Measurements from ENCODE around the gene HLTF.

Gene HLTF

DNA sequence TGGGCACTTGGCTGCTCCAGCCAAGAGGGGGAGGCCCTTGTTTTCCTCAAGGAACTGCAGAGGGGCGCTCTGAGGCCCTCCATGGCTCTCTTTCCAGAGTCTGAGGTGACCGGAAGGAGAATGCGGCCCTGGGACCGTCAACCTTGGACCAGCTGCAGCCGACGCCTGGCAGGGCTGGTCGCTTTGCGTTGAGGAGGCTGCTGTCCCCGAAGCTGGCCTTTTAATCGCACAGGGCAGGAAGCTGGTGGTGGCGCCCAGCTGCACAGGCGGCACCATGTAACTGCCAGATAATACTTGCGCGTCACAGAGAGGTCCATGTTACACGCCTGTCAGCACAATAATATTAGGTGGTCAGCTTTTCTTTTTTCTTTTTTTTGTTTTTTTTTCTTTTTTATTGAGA is 875 bp upstream of the HLTF start:
- FAIRE-seq, result no peak

- FAIRE-seq, result no peak
Observed at GRCh38 chr3:149085828-149086231, 503 bp downstream of the HLTF start.

GRCh38 chr3:149081772-149082171 is 4.6 kb downstream of the HLTF start:
- no peak for FAIRE-seq

GRCh38 chr3:149080699-149081091 is 5.6 kb downstream of the HLTF start:
- peak; percentile 36 for FAIRE-seq

GRCh38 chr3:149080011-149080698 is 6.2 kb downstream of the HLTF start:
- no peak for FAIRE-seq

- no peak for FAIRE-seq
Observed at GRCh38 chr3:149077628-149078027, 8.7 kb downstream of the HLTF start.

- FAIRE-seq, result no peak
Observed at GRCh38 chr3:149067883-149068282, 18.4 kb downstream of the HLTF start.

GRCh38 chr3:149061776-149062175 is 24.6 kb downstream of the HLTF start:
- no peak for FAIRE-seq

DNA sequence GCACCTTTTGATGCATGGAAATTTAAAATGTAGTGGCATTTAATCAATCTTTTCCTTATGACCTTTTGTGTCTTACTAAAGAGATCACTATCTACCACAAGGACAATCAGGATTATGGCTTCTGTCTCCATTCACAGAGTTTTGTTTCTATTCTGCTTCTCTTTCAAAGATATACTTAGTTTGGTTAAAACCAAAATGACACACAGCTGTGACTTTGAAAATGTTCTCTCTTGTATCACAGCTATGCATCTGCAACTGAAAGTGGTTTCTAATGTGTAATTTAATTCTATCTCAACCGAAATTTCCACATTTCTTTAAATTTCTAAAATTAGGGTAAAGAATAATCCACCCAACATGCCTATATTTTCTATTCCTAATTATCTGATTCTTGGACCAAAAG is 27.7 kb downstream of the HLTF start:
- FAIRE-seq, result no peak

DNA sequence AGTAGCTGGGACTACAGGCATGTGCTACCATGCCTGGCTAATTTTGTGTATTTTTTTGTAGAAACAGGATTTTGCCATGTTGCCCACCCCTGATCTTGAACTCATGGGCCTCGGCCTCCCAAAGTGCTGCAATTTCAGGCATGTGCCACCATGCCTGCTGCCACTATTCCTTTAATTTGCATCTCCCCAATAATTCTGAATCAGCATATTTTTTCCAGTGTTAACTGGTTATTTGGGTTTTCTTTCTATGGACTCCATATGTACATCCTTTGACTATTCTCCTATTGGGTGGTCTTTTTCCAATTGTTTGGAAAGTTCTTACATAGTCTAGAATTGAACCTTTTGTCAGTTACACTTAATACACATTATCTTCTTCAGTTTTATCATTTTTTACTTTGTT is 28.1 kb downstream of the HLTF start:
- FAIRE-seq, result no peak

- no peak for FAIRE-seq
Observed at GRCh38 chr3:149055575-149055974, 30.8 kb downstream of the HLTF start.

- no peak for FAIRE-seq
Observed at GRCh38 chr3:149044339-149045083, 41.8 kb downstream of the HLTF start.

DNA sequence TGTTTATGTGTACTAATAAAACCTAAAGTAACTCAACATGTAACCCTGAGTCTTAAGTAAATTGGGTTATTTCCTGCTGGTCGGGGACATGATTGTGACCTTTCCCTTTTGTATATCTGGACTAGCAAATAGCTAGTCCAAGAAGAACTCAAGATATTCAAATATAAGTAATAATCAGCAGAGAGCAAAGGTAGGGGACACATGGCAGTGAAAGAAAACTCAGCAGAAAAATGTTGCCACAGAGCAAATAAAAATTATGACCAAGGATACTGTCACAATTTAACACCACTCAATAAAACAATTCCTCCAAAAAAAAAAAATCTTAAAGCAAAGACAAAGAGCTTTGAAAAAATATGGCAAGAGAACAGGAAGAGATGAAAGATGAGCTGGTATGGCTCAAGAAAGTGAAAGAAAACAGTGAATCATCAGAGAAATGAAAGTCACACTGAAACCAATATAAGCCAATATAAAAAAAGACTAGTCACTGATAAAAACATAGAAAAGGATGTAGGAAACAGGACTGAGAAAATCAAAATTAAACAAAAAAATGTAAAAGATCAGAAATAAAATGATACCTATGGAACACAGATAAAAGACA is 43.4 kb downstream of the HLTF start:
- FAIRE-seq, result peak; percentile 28

- no peak for FAIRE-seq
Observed at GRCh38 chr3:149038322-149038721, 48.0 kb downstream of the HLTF start.

DNA sequence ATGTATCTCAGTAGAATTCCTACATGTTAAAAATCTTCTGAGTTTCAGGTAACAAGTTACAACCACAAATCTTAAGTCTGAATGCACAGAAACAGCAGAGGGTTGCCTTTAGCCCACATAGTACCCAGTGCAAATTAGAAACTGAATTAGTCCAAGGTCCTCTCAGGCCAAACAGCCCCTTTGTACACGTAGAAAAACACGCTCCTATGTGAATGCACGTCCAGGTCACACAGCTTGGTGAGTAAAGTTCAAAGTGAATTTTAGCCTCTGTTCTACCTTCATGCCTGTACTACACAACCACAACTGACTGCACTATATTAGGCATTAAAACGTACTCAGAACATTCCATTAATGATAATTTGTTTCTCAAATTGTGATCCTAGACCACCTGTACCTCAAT is 48.6 kb downstream of the HLTF start:
- FAIRE-seq, result no peak

DNA sequence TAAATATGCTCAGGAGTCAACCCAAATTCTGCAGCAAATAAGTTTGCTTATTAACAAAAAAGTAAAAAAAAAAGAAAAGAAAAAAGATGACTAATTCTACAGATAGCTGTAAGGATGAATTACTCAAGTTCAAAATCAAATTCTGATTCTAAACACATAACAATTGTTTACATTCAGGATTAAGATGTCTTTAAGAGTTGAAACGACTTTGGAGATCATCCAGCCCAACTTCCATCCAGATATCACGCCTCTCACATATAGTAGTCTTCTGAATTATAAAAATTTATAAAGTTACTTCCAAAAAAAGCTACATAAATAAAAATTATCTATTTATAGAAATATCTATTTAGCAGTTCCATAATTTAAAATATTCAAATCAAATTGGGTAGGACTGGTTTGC is 55.2 kb downstream of the HLTF start:
- no peak for FAIRE-seq

DNA sequence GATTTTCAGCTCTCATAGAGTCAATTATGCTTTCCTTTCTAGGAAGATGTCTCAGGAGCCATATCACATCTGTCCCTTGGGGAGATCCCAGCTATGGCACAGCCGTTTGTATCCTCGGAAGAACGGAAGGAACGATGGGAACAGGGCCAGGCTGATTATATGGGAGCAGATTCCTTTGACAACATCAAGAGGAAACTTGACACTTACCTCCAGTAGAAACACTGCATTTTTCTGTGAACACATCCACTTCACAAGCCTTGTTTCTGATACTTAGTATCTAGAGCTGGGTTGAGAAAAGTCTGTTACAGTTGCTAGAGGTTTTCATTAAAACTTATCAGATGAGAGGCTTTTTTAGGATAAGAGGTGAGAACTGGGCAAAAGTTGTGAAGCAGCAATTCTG is 59.6 kb downstream of the HLTF start:
- no peak for FAIRE-seq

DNA sequence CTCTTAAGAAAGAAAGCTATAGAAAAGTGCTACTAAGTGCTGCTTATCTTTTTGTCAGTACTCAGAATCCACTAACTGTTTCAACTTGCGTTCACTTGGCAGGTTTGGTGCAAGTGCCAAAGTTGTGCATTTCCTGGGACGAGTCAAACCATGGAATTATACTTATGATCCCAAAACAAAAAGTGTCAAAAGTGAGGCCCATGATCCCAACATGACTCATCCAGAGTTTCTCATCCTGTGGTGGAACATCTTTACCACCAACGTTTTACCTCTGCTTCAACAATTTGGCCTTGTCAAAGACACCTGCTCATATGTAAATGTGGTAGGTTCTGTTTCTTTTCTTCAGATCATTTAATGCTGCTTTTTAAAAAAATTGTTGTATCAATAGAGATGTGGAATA is 62.4 kb downstream of the HLTF start:
- no peak for FAIRE-seq

DNA sequence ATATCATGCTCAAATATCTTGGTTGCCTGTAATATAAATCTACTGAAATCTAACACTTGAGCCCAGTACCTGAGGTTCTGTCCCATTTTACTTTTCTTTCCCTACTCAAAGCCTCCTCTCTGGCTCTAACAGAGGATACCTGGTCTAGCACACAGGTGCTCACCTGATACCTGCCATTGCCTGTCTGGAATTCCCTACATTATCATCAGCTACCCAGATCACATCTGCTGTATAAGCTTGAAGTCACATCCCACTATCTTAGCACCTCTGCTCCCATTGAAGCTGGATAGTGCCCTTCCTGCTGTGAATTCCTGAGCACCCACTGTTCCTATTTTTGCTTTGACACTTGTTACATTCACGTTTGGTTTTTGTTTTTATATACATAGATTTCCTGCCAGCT is 64.5 kb downstream of the HLTF start:
- FAIRE-seq, result no peak

DNA sequence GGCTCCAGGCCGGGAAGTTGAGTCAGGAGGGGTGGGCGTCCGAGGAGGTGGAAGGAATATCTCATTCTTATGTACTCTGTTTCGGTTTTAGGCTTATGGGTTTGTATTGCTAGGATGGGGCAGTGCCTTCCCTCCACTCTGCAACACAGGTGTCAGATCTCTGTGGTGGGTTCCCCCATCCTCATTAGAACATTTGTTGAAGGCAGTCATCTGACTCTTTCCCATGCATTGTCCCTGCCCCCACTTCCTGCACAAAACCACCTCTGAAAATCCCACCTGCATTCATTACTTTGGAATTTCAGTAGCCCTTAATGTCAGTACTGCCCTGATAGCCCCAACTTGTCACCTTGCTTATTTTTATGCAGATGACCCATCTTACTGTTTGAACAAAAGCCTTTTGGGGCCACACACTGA is 65.5 kb downstream of the HLTF start:
- FAIRE-seq, result no peak

GRCh38 chr3:149020196-149020838 is 66.0 kb downstream of the HLTF start:
- no peak for FAIRE-seq

GRCh38 chr3:149019580-149019979 is 66.8 kb downstream of the HLTF start:
- FAIRE-seq, result no peak

- no peak for FAIRE-seq
Observed at GRCh38 chr3:149018247-149018646, 68.1 kb downstream of the HLTF start.
